Neuronal stem cell (in vitro differentiated cells): ENCODE results near the gene FYN.
A peak's percentile ranks its signal among the peaks of the same experiment; 100 is the strongest.

Experiments
- DNase-seq: peaks from one replicate; pipeline ENCODE4 v3.0.0-alpha.2; 2013; ENCODE audit warnings: low spot score
- H2AFZ ChIP-seq: one replicate; pipeline ENCODE4 v1.6.1; 2013; ENCODE audit warnings: mild to moderate bottlenecking, low read length, inconsistent platforms
- H2AK5ac ChIP-seq: 2 replicates; pipeline ENCODE4 v1.6.1; 2013; ENCODE audit warnings: low read depth, mild to moderate bottlenecking, inconsistent platforms, low read length, moderate library complexity, mixed read lengths
- H2BK120ac ChIP-seq: 2 replicates; pipeline ENCODE4 v1.6.1; 2013; ENCODE audit warnings: low read depth, mild to moderate bottlenecking, inconsistent platforms, low read length, moderate library complexity, mixed read lengths
- H2BK12ac ChIP-seq: one replicate; pipeline ENCODE4 v1.6.1; 2013; ENCODE audit warnings: low read length, inconsistent platforms
- H2BK15ac ChIP-seq: 2 replicates; pipeline ENCODE4 v1.6.1; 2013; ENCODE audit warnings: mild to moderate bottlenecking, low read length, inconsistent platforms, mixed read lengths
- H2BK5ac ChIP-seq: one replicate; pipeline ENCODE4 v1.6.1; 2013; ENCODE audit warnings: inconsistent platforms, mild to moderate bottlenecking, low read length, moderate library complexity
- H3K14ac ChIP-seq: one replicate; pipeline ENCODE4 v1.6.1; 2013; ENCODE audit warnings: low read length, inconsistent platforms
- H3K18ac ChIP-seq: 2 replicates; pipeline ENCODE4 v1.6.1; 2013; ENCODE audit warnings: low read length, inconsistent platforms
- H3K23ac ChIP-seq: 2 replicates; pipeline ENCODE4 v1.6.1; 2013; ENCODE audit warnings: low read depth, mild to moderate bottlenecking, mixed read lengths, low read length, inconsistent platforms; ENCODE audit not compliant: poor library complexity
- H3K27ac ChIP-seq: replicated peaks from 3 replicates; pipeline ENCODE4 v1.5.1; 2013; ENCODE audit warnings: low read length, inconsistent platforms
- H3K27me3 ChIP-seq, 3 experiments: 2 replicates each; pipeline ENCODE4 v1.6.1; 2013; ENCODE audit warnings: low read length in 3 of 3, mild to moderate bottlenecking in 2 of 3, inconsistent platforms in 1 of 3, low read depth in 1 of 3, mixed read lengths in 1 of 3, moderate library complexity in 1 of 3; ENCODE audit not compliant: control insufficient read depth in 3 of 3, insufficient read depth in 3 of 3
- H3K36me3 ChIP-seq, 2 donors: replicated peaks in 1 of 2; 2 replicates each; pipeline ENCODE4 v1.6.1; 2013; ENCODE audit warnings: low read length in 2 of 2; ENCODE audit not compliant: control insufficient read depth in 2 of 2, insufficient read depth in 2 of 2
- H3K4ac ChIP-seq: 2 replicates; pipeline ENCODE4 v1.6.1; 2013; ENCODE audit warnings: inconsistent platforms, mild to moderate bottlenecking, low read length, moderate library complexity
- H3K4me1 ChIP-seq, 2 donors: 1 replicate in 1 of 2; 2 replicates in 1 of 2; pipeline ENCODE4 v1.6.1; 2013; ENCODE audit warnings: low read length in 2 of 2, low read depth in 1 of 2; ENCODE audit not compliant: control insufficient read depth in 2 of 2, insufficient read depth in 1 of 2
- H3K4me2 ChIP-seq: one replicate; pipeline ENCODE4 v1.6.1; 2013; ENCODE audit warnings: mild to moderate bottlenecking, low read length, inconsistent platforms; ENCODE audit not compliant: insufficient read depth, poor library complexity, severe bottlenecking
- H3K4me3 ChIP-seq, 2 donors: 2 replicates each; pipeline ENCODE4 v1.5.1; 2013; ENCODE audit warnings: low read length in 2 of 2, mild to moderate bottlenecking in 2 of 2, inconsistent platforms in 1 of 2, moderate library complexity in 1 of 2
- H3K79me1 ChIP-seq: one replicate; pipeline ENCODE4 v1.6.1; 2013; ENCODE audit warnings: low read depth, mild to moderate bottlenecking, inconsistent platforms, low read length, moderate library complexity
- H3K9ac ChIP-seq: one replicate; pipeline ENCODE4 v1.6.1; 2013; ENCODE audit warnings: mild to moderate bottlenecking, low read depth, low read length, inconsistent platforms; ENCODE audit not compliant: poor library complexity
- H3K9me3 ChIP-seq, 2 donors: replicated peaks in 1 of 2; 2 replicates each; pipeline versions ENCODE3 to v1.6.1; 2013; ENCODE audit warnings: low read length in 2 of 2, mild to moderate bottlenecking in 2 of 2, inconsistent platforms in 1 of 2, low read depth in 1 of 2, mixed read lengths in 1 of 2, moderate library complexity in 1 of 2; ENCODE audit not compliant: control insufficient read depth in 2 of 2, insufficient read depth in 1 of 2
- H4K8ac ChIP-seq: one replicate; pipeline ENCODE4 v1.6.1; 2013; ENCODE audit warnings: low read depth, mild to moderate bottlenecking, inconsistent platforms, low read length, moderate library complexity
- H4K91ac ChIP-seq: one replicate; pipeline ENCODE4 v1.6.1; 2013; ENCODE audit warnings: low read length, low read depth, mild to moderate bottlenecking, inconsistent platforms; ENCODE audit not compliant: poor library complexity
- WGBS, 2 donors: extraction: QIAGEN DNeasy Blood & Tissue Kit; methylation state at CpG; one replicate each; pipeline ENCODE4 v1.1.7; 2013; ENCODE audit warnings: missing lambda C conversion rate in 2 of 2, mixed read lengths in 1 of 2; ENCODE audit not compliant: insufficient read length in 2 of 2, insufficient replicate concordance in 1 of 2; ENCODE audit errors: extremely low coverage in 2 of 2; 5-methylcytosine and 5-hydroxymethylcytosine counted together

FYN gene

GRCh38 chr6:111677249-111677990 lies 195.8 kb downstream of the FYN start:
- Histone ChIP-seq H2BK5ac (no peak overlapping the region), H4K91ac (no peak overlapping the region), H4K8ac (no peak overlapping the region), H2BK15ac (no peak overlapping the region), H3K9ac (no peak overlapping the region), H3K79me1 (peaks cover 2% of the 10 kb centered on the region), H2AFZ (no peak overlapping the region), H3K18ac (no peak overlapping the region), H3K36me3 (peaks cover 11 to 96% of the 10 kb centered on the region in 2 donors), H3K27me3 (no peaks in the 10 kb centered on the region), H3K9me3 (no peaks in the 10 kb centered on the region), H2AK5ac (no peak overlapping the region), H3K14ac (no peak overlapping the region), H3K4me2 (no peak overlapping the region), H2BK12ac (no peak overlapping the region), H3K4me1 (peaks cover 7 to 32% of the 10 kb centered on the region in 2 donors), H2BK120ac (no peak overlapping the region), H3K4ac (no peak overlapping the region), H3K4me3 (no peak overlapping the region), H3K23ac (no peak overlapping the region), H3K27ac (peak overlapping the region; percentile 71)
- DNase-seq: no peak
- no CpG with 5 or more reads among the region's 3 CpGs for WGBS, 2 donors

- WGBS, 2 donors: no CpG with 5 or more reads among the region's 2 CpGs
- no peak overlapping the region for H3K18ac ChIP-seq
- no peak overlapping the region for H2BK120ac ChIP-seq
- peaks cover 7 to 40% of the 10 kb centered on the region in 2 donors for H3K4me1 ChIP-seq
- no peaks in the 10 kb centered on the region for H3K9me3 ChIP-seq
- H3K14ac ChIP-seq: no peak overlapping the region
- no peak overlapping the region for H3K9ac ChIP-seq
- DNase-seq: no peak
- no peak overlapping the region for H4K91ac ChIP-seq
- no peak overlapping the region for H2BK15ac ChIP-seq
- H3K4me3 ChIP-seq: no peak overlapping the region
- H3K4ac ChIP-seq: no peak overlapping the region
- peak overlapping the region; percentile 53 for H3K27ac ChIP-seq
- no peak overlapping the region for H2BK12ac ChIP-seq
- H4K8ac ChIP-seq: no peak overlapping the region
- peaks cover 10 to 96% of the 10 kb centered on the region in 2 donors for H3K36me3 ChIP-seq
- no peak overlapping the region for H3K4me2 ChIP-seq
- no peaks in the 10 kb centered on the region for H3K27me3 ChIP-seq
- H2AK5ac ChIP-seq: no peak overlapping the region
- H3K23ac ChIP-seq: no peak overlapping the region
- no peak overlapping the region for H2BK5ac ChIP-seq
- no peaks in the 10 kb centered on the region for H3K79me1 ChIP-seq
- no peak overlapping the region for H2AFZ ChIP-seq
Measured at GRCh38 chr6:111676383-111676782, 196.9 kb downstream of the FYN start.

GRCh38 chr6:111674883-111675282 lies 198.4 kb downstream of the FYN start:
- Histone ChIP-seq H3K27me3 (no peaks in the 10 kb centered on the region), H2AK5ac (no peak overlapping the region), H3K4me1 (peaks cover 7 to 40% of the 10 kb centered on the region in 2 donors), H2BK15ac (no peak overlapping the region), H3K14ac (no peak overlapping the region), H3K23ac (no peak overlapping the region), H3K4me3 (no peak overlapping the region), H2AFZ (no peak overlapping the region), H3K27ac (no peak overlapping the region), H2BK120ac (no peak overlapping the region), H3K9ac (no peak overlapping the region), H3K4ac (no peak overlapping the region), H3K36me3 (peaks cover 11 to 98% of the 10 kb centered on the region in 2 donors), H2BK5ac (no peak overlapping the region), H4K91ac (no peak overlapping the region), H2BK12ac (no peak overlapping the region), H3K18ac (no peak overlapping the region), H3K79me1 (no peaks in the 10 kb centered on the region), H3K4me2 (no peak overlapping the region), H4K8ac (no peak overlapping the region), H3K9me3 (no peaks in the 10 kb centered on the region)
- WGBS, 2 donors: no CpG with 5 or more reads among the region's 1 CpG
- no peak for DNase-seq

GRCh38 chr6:111674413-111674812 lies 198.8 kb downstream of the FYN start:
- no peaks in the 10 kb centered on the region for H3K27me3 ChIP-seq
- no peak overlapping the region for H3K4me2 ChIP-seq
- peak overlapping the region; percentile 61 for H3K27ac ChIP-seq
- H3K36me3 ChIP-seq: peaks cover 14 to 98% of the 10 kb centered on the region in 2 donors
- no peaks in the 10 kb centered on the region for H3K79me1 ChIP-seq
- H2AFZ ChIP-seq: no peak overlapping the region
- H3K9me3 ChIP-seq: no peaks in the 10 kb centered on the region
- H4K8ac ChIP-seq: no peak overlapping the region
- no peak overlapping the region for H3K4me3 ChIP-seq
- H3K4me1 ChIP-seq: peaks cover 7 to 39% of the 10 kb centered on the region in 2 donors
- no peak overlapping the region for H3K9ac ChIP-seq
- peak overlapping the region; percentile 46 for H2BK15ac ChIP-seq
- peak overlapping the region; percentile 38 for H4K91ac ChIP-seq
- H2BK5ac ChIP-seq: no peak overlapping the region
- H3K23ac ChIP-seq: no peak overlapping the region
- H3K18ac ChIP-seq: peak overlapping the region; percentile 63
- no peak overlapping the region for H2BK120ac ChIP-seq
- no CpG with 5 or more reads among the region's 4 CpGs for WGBS, 2 donors
- peak overlapping the region; percentile 10 for H2AK5ac ChIP-seq
- DNase-seq: no peak
- no peak overlapping the region for H3K4ac ChIP-seq
- H2BK12ac ChIP-seq: no peak overlapping the region
- H3K14ac ChIP-seq: no peak overlapping the region
